Thyroid gland (tissue), 4 donors: ENCODE measurements around the gene KLK3.

ENCODE experiments used
- CTCF ChIP-seq, 6 experiments: fragments of 200-600 bp in 3 of 6; fragments of 450-650 bp in 3 of 6; sonication (generic) in 3 of 6; IDR thresholded peaks; one replicate each; pipeline ENCODE4 v1.5.1; 2016 to 2019; ENCODE audit warnings: antibody characterized with exemption in 6 of 6, mild to moderate bottlenecking in 2 of 6, inconsistent platforms in 1 of 6, moderate library complexity in 1 of 6
- POLR2A ChIP-seq, 2 donors: fragments of 450-650 bp; IDR thresholded peaks; one replicate each; pipeline ENCODE4 v1.6.1; 2017; ENCODE audit warnings: antibody characterized with exemption in 2 of 2, mild to moderate bottlenecking in 2 of 2, moderate library complexity in 1 of 2

- no peak for TF ChIP-seq CTCF (IDR thresholded peaks at IDR 0.05)
- TF ChIP-seq POLR2A (IDR thresholded peaks at IDR 0.05): no peak
These were observed 27.5 kb downstream of the KLK3 start for GRCh38 chr19:50882188-50882587.
